ENCODE measurements around the gene FICD.
A peak's percentile ranks its signal among the peaks of the same experiment; 100 is the strongest.

The FICD gene

GRCh38 chr12:108567406-108568337 lies 52.6 kb downstream of the FICD start:
- no peak for DNase-seq

GRCh38 chr12:108568338-108569154 lies 53.5 kb downstream of the FICD start:
- DNase-seq, result peak; percentile 40 to 51

Data from activated CD4-positive, alpha-beta T cell treated with anti-CD3 and anti-CD28 coated beads for 4 hours (primary cell).